ENCODE results near the gene SERPINF2.
"Not testable (repeated sequence)": the region's sequence is repeated elsewhere in the genome, so short reads cannot be mapped to it uniquely, and the experiment has no call there.

The SERPINF2 gene

DNA sequence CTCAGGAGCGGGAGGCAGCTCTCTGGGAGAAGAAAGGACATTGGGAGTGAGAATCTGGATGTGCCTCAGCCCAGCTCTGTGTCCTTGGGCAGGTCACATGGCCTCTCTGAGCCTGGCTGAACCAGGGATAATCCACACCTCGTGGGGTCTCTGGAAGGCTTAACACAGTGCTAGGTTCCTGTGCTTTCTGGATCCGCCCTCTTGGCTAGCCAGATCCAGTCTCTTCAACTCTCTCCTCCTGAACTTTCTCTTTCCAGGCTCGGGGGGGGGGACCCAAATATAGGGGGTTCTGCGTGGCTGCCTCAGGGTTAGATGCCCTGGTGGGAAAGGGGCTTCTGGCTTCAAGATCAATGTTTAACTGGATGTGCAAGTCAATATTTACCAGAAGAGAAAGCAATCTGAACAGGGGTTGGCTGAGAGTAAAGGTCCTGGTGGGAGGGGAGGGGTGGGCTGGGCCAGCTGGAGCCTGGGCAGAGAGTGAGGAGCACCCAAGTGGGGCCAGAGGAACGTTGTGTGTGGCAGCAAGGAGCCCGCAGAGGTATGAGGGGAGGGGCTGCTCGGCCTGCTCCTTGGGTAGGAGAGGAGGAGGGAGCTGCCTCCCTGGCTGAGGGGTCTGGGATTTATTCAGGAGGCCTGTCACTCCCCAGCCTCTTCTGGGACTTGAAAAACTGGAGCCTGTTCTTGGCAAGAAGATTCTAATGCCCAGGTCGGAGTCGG lies at the start of gene SERPINF2:
TSS of gene SERPINF2 (plus strand) at position 501 of the 717 bp plus-strand sequence. CDS start 2,125 bp downstream, outside the sequence.
- no peak for DNase-seq

DNA sequence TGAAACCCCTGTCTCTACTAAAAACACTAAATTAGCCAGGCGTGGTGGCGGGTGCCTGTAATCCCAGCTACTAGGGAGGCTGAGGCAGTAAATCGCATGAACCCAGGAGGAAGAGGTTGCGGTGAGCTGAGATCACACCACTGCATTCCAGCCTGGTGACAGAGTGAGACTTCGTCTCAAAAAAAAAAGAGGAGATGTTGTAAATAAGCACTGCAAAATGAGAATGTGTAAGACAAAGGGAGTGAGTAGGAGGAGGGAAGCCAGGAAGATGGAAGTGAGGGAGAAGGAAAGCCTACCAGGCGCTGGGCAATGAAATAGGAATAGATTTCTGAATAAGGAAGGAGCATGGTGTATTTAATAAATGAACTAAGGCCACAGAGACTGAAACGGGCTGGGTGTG lies 49.3 kb upstream of the SERPINF2 start:
- DNase-seq, result no peak

DNA sequence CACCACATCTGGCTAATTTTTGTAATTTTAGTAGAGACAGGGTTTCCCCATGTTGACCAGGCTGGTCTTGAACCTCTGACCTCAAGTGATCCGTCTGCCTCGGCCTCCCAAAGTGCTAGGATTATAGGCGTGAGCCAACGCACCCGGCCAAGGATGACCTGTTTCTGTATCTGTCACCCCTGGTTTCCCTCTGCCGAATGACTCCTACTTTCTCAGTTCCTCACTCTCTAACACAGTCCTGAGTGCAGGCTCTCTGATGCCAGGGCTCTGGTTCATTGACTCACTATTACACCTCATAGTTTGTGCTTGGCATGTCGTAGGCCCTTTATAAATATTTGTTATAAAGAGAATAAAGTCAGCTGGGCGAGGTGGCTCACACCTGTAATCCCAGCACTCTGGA lies 47.3 kb upstream of the SERPINF2 start:
- DNase-seq, result no peak

DNA sequence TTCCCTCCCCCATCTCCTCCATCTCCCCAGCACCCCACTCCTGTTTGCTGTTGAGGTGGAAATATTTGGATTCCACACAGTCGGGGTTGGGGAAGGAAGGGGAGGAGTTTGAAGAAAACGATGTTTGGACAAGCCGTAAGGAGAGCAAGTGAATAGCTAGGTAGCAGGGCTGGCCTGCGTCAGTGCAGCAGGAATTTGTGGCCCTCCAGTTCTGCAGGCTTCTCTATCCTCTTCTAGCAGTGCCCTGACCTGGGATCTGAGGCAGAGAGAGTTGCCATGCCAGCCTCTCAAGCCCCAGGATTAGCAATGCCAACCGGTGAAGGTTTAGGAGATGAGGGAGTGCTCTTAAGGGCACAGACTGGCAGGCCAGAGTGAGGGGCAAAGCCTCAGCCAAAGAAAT lies 45.0 kb upstream of the SERPINF2 start:
- DNase-seq, result no peak

DNA sequence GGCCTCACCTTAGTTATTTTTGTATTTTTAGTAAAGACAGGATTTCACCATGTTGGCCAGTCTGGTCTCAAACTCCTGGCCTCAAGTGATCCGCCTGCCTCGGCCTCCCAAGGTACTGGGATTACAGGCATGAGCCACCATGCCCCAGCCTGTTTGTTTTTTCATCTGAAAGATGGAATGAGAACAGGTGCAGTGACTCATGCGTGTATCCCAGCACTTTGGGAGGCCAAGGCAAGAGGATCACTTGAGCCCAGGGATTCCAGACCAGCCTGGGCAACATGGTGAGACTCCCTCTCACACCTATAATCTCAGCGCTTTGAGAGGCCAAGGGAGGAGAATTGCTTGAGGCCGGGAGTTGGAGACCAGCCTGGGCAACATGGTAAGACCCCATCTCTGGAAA lies 42.8 kb upstream of the SERPINF2 start:
- DNase-seq, result not testable (repeated sequence)

DNA sequence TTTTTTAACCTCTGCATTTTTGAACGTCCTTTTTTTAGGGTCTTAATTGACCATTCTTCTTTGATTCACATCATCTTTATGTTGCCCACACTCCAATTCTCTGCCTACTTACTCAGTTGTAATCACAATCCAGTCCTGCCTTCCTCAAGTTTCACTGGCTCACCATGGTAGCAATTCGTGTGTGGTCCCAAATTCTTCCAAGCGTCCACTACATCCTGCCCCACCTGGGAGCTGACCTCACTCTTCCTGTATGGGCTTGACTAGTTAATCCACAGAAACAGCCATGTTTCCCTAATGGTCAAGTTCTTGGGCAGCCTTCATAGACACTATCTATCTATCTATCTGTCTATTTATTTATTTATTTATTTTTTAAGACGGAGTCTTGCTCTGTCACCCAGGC lies 39.6 kb upstream of the SERPINF2 start:
- no peak for DNase-seq

DNA sequence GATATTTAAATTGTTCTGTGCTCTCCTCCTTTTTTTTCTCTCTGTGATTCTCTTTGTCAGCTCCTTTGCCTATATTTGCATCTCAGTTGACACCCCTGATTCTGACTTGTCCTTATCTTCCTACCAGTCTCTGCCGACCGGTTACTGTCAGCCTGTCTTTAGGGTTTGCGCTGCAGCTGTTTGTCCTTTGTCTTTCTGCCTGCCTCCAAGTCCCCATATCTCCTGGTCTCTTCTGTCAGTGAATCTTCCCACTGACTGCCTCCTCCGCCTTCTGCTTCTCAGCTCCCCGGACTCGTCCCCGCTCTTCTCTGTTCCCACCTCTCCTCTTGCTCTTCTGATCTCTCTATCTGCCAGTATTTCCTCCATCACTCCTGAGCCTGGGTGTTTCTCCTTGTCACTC lies 37.7 kb upstream of the SERPINF2 start:
- DNase-seq, result no peak

DNA sequence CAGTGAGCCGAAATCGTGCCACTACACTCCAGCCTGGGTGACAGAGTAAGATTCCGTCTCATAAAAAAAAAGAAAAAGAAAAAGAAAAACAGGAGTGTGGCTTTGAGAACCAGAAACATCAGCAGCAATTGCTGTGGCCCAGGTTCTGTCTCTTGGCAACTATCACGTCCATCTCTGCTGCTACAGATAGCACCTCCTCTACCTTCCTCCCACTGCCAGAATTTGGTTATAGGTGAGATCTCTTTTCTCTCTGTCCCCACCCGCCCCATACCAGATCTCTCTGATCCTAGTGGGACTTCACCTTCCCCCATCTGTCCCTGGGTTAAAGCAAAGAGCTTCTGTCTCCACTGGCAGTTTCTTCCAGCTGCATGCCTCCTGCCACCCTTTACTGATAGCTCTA lies 35.6 kb upstream of the SERPINF2 start:
- DNase-seq, result no peak

DNA sequence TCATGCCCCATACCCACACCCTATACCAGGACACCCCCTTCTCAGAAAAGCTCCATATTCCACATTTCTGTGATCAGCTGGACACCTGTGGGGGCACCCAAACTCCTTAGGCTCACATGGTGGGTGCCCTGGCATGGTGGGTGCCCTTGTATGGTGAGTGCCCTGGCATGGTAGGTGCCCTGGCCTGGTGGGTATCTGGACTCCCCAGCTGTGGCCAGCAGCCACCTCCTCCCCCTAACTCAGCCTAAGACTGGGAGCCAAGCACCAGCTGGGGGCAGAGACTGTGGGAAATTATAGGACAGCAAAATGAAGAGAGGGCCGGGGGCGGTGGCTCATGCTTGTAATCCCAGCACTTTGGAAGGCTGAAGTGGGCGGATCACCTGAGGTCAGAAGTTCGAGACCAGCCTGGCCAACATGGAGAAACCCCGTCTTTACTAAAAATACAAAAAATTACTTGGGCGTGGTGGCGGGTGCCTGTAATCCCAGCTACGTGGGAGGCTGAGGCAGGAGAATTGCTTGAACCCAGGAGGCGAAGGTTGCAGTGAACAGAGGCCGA lies 33.8 kb upstream of the SERPINF2 start:
- DNase-seq, result not testable (repeated sequence)

DNA sequence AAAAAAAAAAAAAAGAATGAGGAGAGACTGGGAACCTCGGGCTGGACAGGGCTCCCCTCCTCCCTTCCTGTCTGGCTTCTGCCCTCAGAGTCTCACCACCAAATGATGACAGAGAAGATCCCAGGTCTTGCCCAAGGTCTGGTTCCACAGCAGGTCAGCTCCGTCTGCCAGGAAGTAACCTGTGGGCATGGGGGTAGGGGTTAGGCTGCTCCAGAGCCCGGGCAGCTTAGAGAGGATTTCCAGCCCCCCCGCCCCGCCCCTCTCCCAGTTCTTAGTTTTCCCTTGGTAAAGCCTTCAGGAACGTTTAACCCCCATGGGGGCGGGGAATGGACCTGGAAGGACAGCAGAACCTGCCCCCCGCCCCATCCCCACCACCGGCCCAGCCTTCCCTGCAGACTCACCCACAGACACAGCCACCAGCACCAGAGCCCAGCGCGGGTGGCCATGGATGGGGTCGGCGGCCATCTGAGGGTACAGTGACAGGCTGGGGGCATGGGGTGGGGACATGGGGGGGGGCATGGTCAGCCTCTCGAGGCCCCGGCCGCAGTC lies 33.2 kb upstream of the SERPINF2 start:
- no peak for DNase-seq

DNA sequence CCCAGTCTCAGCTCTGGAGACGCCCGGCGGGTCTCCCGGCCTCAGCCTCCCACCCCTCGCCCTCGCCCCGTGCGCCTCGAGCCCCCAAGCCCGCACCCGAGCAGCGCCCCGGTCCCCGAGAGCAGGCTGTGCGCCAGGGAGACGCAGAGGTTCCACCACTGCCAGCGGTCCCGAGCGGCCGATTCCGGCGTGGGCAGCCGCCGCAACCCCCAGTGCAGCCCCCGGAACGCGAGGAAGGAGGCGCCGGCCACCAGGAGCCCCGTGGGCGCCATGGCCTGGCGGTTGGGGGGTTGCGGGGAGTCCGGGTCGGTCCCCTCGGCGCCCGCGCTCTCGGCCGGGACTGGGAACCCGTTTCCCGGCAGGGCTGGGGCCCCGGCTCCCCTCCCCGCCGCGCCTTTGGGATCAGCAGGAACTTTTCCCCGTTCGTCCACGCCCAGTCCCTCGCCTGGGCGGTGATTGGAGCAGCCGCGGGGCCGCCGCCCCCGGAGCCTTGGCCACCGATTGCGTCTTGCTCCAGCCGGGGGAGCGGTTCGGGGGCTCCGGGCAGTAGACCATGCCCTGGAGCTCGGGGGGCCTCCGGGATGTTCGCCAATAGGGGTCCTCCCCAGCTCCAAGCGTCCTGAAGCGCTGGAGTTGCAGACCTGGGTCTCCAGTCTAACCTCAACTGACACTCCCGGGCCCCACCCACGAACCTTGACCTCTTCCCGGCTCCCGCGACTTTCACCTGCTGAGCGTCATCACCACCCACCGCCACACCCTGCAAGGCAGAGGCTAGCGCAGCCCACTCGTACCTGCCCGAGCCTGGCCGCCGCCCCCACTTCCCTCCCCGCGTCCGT lies 32.5 kb upstream of the SERPINF2 start, which contains the start of gene TLCD2:
TSS of gene TLCD2 (minus strand) at position 407 of the 836 bp plus-strand sequence. CDS start at position 272, 135 bp downstream.
- DNase-seq, result no peak

DNA sequence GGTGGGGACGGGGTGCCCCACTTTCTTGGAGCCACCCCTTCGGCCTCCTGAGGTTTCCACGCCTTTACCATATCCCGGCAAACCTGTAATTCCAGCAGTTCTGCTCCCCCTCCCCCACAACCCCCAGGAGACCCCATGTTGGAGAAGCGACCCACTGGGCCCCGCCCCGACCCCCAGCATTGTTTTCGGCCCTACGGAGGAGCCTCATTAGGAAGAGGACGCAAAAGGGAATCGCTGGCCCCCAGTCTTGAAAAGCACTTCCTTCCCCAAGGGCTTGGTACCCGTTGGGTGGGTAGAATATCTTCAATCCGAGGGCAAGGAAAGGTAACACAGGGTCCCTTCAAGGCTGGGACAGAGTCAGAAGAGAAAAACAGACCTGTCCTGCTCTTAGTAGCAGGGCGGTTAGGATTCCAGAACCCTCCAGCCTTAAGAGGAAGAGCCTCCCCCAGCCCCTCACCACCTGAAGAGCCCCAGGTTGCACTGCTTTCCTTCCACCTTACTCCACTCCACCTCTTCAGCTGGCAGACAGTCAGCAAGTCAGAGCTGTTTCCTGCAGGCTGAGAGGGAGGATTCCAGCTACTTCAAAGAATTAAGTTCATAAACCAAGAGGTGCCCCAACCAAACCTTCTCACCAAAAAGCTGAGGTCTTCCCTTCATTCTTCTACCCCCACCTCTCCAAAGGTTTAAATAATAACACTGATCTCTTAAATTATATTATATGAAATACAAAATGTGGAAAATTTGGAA lies 31.7 kb upstream of the SERPINF2 start:
- DNase-seq, result no peak

DNA sequence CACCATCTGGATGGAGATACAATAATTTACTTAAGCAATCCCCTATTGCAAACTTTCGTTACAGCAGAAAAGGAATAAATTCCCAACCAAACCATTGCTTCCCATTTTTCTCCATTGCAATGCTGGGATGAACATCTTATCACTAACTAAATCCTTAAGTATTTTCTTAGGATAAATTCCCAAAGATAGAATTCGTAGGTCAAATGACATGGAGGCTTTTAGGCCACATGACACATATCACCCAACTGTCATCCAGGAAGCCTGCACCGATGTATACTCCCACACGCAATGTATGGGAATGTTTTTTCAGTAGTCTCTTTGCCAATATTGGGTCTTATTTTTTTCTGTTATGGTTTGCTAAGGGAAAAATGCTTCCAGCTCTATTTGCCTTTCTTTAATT lies 30.9 kb upstream of the SERPINF2 start:
- DNase-seq, result no peak

DNA sequence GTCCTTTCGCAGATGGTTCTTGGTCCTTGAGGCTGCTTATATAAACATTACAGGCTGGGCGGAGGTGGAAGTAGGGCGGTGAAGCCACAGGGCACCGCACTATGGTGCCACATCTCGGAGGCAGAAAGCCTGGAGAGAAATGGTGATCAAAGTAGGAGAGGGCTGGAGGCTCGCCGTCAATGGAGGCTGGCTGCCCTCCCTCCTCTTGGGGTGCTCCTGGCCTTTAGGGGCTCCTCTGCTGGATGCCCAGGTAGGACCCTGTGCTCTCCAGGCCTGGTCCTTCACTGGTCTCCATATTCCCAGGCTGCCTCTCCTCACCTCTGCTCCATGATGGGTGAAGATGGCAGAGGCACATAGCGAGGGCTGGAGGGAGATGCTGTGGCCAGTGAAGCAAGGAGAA lies 30.4 kb upstream of the SERPINF2 start:
- no peak for DNase-seq

DNA sequence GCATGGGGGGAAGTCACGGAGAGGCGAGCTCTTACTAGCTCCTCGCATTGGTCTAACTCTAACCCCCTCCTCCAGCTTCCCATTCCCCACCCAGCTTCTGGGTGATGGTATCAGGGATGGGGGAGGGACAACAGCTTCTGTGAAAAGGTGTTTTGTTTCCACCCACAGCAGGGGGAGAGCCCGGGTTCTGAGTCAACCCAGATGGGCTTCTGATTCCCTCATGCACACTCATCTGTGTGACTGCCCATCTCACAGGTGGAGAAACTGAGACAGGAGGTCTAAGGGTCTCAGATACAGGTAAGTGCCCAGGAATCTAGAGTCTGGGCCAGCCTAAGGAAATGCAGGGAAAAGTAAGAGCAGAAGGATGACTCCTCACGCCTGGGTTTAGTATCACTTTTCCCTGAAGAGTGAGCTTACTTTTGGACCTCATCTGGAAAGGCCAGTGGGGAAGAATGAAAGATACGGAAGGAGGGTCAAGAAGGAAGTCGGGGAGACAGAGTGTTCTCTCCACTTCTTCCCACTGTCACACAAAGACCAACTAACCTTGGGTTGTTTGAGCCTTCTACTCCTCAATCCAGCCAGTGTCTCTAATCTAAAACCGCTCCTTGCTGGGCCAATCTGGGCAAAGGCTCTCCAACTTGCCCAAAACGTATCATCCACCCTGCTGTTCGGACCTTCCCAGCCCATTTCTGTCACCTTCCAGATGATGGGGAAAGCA lies 29.4 kb upstream of the SERPINF2 start:
- DNase-seq, result no peak

DNA sequence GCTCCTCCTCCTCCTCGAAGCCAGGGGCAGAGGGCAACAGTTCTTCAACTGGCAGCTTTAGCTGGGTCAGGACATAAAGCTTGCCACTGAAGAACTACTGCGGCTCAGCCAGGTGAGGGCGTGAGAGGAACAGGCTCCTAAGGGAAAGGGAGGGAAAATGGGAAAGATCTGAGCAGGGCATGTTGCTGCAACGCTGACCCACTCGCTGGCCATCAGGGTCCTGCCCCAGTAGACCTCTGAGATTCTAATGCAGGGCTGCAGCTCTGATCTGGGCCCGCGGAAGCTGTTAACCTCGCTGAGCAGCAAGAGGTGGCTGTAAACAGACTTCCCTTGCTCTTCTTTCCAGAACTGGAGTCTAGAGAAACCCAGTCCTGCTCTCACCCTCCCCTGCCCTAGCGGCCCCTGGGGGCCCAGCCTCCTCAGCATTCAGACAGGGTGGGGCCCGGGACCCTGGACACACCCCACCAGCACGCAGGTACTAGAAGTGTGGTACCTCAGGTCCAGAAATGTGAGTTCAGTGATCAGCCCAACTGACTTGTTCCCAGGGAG lies 28.7 kb upstream of the SERPINF2 start:
- no peak for DNase-seq

DNA sequence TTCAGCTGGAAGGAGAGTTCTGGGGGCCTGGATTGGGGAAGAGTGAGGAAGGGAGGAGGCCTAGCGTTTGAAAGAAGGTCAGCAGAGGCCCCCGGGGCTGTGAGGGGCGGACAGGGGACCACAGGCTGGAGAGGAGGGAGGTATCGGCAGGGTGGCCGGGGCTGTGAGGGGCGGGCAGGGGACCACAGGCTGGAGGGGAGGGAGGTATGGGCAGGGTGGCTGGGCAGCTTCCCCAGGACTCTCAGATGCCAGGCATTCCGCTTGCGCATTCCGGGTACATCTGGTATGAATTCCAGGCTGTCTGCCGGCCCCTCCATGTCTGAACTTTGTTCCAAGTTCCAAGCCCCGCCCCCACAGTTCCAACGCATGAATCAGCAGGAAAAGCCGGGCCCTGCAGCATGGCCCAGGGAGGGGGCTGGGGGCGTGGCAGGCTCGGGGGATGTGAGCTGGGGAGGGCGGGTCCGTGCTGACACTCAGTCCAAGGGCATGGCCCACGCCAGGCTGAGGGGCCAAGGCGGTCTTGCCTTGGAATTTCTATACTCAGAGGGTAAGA lies 28.2 kb upstream of the SERPINF2 start:
- DNase-seq, result no peak

DNA sequence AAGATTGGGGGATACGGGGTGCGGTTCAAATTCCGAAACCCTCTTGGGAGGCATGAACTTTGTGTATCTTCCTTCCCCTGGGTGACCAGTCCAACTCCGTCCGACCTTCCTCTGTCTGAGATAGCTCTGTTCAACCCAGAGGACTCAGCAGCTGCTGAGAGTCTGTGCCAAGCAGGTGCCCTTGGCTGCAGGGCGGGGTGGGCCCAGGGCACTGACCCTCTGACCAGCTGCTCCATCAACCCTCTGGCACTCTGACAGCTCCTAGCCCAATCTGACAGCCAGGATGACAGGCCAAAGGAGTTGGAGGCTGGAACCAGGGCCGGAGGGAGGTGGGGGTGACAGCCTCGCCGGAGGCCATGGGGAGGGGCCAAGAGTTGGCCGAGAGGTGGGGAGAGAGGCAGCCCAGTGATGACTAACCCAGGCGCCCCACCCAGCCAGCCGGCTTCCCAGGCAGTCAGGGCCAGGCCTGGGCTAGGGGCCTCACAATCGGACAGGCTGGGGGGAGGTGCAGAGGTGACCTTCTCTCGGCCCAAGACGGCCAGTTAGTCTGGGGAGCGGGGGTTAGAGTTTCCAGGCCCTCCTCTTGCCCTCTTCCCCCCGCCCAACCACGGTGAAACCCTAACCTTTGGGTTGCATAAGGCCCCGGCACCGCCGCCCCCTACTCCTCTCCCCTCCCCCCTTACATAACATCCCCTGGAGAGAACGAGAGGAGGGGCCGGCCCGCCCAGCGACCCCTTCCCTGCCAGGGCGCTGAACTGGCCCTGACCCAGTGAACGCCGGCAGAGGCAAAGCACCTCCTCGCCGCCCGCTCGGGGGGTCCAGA lies 27.5 kb upstream of the SERPINF2 start:
- DNase-seq, result no peak

DNA sequence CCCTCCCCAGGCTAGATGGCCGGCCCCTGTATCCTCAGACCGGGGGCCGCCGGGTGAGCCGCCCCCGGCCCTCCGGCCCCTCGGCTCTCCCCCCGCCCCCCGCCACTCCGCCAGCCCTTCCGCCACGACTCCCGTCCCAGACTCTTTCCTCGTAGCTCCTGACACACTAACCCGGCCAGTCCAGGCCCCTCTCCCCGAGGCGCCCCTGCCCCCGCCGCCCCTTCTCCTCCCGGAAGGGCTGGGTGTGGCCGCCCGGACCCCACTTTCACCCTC lies 26.9 kb upstream of the SERPINF2 start:
- DNase-seq, result no peak

DNA sequence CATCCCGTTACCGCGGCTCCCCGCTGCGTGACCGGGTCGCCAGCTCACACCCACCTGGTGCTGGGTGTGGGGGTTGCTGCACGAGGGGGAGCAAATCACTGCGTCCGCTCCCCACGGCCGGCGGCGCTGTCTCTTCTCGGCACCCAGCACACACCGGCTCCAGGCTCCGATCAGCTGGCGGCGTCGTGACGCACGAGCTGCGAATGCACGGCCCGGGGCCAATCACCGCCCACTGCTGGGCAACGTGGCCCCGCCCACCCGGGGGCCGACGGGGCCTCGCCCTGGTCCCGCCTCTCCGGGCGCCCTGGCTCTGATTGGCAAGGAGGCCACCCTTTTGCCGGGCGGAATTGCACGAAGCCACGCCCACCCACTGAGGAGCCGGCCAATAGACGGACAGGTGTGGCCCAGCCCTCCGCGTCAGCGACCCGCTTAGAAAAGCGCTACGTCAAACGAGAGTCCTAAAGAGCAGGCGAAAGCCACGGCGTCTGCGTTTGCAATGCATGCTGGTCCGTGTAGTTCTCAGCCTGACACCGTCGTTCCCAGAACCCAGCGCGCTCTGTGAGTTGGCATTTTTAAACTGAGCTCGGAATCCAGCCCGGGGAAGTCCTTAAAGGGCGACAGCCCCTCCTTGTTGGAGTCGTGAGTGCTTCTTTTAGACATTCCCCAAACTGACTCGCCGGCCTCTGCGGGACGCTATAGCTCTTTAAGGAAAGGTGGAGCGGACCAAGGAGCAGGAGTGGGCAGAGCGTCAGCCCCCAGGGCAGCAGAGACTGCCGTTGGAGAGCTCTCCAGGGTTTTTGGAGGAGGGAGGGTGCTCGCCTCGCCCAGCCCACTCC lies 26.4 kb upstream of the SERPINF2 start:
- DNase-seq, result peak; percentile 97

Data from DMS153 (cell line).